IPS-NIHi11 (cell line): ENCODE results near the gene TGIF2LX.
"Not testable (repeated sequence)": the region's sequence is repeated elsewhere in the genome, so short reads cannot be mapped to it uniquely, and the experiment has no call there.

Experiments
- DNase-seq: peaks from one replicate; pipeline ENCODE4 v3.0.0; 2012; ENCODE audit warnings: mixed read lengths, low spot score

Gene TGIF2LX

GRCh38 chrX:89921665-89922064 lies at the start of gene TGIF2LX:
Gene TGIF2LX, plus strand, starts transcription at chrX:89921908. Its CDS starts 178 bp downstream, at chrX:89922086.
- DNase-seq, result not testable (repeated sequence)

- not testable (repeated sequence) for DNase-seq
These were observed 728 bp downstream of the TGIF2LX start for GRCh38 chrX:89922338-89922934.

- not testable (repeated sequence) for DNase-seq
These were observed 21.4 kb downstream of the TGIF2LX start for GRCh38 chrX:89943077-89943476.

- not testable (repeated sequence) for DNase-seq
These were observed 43.9 kb downstream of the TGIF2LX start for GRCh38 chrX:89965588-89965987.
